Measurements from ENCODE around the gene KRT76. TPM values are rescaled to one million over a fixed set of nuclear protein-coding genes. Genes with fewer than 3 reads are reported as not detected.

The KRT76 gene
- total and polyA plus RNA-seq, 2 experiments from 2014 or later, result not detected

DNA sequence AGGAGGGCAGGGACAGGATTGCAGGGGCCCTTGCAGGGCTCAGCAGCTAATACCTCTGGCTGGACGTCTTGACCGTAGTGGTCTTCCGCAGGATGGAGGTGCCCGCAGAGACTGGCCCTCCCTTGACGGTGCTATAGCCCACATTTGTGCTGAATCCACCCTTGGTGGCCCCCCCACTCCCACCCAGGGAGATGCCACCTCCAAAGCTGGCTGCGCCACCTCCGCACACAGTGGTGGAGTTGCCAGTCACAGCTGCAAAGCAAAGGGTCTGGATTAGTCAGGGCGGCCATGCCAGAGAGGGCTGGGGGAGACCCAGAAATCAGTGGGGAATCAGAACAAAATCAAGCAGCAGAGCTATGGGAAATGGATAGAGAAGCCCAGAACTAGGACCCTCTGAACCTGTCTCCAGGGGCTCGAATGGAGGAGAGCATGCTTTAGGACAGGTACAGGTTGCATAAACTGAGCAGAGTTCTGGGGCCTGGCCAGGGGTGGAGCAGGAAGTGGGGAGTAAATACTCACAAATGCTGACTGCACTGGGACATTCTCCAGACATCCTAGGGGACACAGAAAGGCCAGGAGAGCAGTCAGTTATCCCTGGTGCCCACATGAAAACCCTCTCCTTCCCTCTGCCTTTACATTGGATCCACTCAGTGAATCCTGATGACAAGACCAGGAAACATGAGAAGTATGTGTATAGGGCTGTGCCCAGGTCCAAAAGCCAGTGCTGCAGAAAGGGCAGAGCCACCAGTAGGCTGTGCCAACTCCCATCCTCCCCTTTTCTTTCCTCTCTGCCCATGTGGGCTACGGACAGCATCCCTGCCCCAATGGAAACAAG, 44.9 kb upstream of the KRT76 start (continued):
- TF ChIP-seq, protein P1, sequence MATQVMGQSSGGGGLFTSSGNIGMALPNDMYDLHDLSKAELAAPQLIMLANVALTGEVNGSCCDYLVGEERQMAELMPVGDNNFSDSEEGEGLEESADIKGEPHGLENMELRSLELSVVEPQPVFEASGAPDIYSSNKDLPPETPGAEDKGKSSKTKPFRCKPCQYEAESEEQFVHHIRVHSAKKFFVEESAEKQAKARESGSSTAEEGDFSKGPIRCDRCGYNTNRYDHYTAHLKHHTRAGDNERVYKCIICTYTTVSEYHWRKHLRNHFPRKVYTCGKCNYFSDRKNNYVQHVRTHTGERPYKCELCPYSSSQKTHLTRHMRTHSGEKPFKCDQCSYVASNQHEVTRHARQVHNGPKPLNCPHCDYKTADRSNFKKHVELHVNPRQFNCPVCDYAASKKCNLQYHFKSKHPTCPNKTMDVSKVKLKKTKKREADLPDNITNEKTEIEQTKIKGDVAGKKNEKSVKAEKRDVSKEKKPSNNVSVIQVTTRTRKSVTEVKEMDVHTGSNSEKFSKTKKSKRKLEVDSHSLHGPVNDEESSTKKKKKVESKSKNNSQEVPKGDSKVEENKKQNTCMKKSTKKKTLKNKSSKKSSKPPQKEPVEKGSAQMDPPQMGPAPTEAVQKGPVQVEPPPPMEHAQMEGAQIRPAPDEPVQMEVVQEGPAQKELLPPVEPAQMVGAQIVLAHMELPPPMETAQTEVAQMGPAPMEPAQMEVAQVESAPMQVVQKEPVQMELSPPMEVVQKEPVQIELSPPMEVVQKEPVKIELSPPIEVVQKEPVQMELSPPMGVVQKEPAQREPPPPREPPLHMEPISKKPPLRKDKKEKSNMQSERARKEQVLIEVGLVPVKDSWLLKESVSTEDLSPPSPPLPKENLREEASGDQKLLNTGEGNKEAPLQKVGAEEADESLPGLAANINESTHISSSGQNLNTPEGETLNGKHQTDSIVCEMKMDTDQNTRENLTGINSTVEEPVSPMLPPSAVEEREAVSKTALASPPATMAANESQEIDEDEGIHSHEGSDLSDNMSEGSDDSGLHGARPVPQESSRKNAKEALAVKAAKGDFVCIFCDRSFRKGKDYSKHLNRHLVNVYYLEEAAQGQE (IDR thresholded peaks at IDR 0.05; ENCODE audit: unreplicated experiment), result no peak
- no peak for TF ChIP-seq POLR2AphosphoS5 (IDR thresholded peaks at IDR 0.05; ENCODE audit: low read depth)
- no peak for TF ChIP-seq ZNF331 (CRISPR knock-in tag; IDR thresholded peaks at IDR 0.05; ENCODE audit: low read depth)

DNA sequence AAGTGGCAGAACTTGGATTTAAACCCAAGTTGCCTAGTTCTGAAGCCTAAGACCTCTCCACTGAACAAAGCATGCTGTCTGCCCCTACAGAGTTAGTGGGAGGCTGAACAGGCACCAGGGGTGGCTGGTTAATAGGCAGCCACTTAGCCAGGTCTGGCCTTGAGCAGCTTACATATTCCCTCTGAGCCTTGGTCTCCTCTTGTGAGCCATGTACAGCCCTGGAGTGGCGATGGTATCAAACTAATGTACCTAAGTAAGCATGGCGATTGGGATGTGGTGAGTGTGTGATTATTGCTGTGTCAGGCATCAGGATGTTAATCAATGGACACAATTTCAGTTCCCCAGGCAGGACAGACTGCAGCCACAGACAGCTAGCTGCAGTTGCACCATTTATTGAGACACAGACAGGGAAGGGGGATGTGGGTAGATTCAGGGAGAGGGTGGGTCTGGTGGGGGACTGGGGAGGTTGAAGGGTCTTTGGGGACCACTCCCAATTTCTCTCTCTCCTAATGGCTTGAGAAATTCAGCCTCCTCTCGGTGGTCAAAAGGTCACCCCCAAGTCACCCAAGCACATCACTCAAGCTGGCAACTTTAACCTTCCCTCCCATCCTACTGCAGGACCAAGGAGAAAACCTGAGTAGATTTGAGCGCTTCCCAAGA, 44.1 kb upstream of the KRT76 start:
- Mint-ChIP-seq H3K27ac (no peak overlapping the region), H3K4me3 (no peak overlapping the region), H3K9me3 (no peaks in the 10 kb centered on the region), H3K27me3 (ENCODE audit: insufficient read depth, low read depth, poor library complexity) (peaks cover 4% of the 10 kb centered on the region), H3K4me1 (no peaks in the 10 kb centered on the region), H3K36me3 (ENCODE audit: low read depth) (no peaks in the 10 kb centered on the region)
- no peaks in the 10 kb centered on the region for H3K36me3 ChIP-seq (ENCODE audit: insufficient read depth)
- no peak overlapping the region for H3K4me3 ChIP-seq
- H3K79me2 ChIP-seq (replicated peaks; ENCODE audit: insufficient read depth), result no peaks in the 10 kb centered on the region
- TF ChIP-seq, protein P1 (IDR thresholded peaks at IDR 0.05; ENCODE audit: unreplicated experiment), result no peak
- TF ChIP-seq, protein P2, sequence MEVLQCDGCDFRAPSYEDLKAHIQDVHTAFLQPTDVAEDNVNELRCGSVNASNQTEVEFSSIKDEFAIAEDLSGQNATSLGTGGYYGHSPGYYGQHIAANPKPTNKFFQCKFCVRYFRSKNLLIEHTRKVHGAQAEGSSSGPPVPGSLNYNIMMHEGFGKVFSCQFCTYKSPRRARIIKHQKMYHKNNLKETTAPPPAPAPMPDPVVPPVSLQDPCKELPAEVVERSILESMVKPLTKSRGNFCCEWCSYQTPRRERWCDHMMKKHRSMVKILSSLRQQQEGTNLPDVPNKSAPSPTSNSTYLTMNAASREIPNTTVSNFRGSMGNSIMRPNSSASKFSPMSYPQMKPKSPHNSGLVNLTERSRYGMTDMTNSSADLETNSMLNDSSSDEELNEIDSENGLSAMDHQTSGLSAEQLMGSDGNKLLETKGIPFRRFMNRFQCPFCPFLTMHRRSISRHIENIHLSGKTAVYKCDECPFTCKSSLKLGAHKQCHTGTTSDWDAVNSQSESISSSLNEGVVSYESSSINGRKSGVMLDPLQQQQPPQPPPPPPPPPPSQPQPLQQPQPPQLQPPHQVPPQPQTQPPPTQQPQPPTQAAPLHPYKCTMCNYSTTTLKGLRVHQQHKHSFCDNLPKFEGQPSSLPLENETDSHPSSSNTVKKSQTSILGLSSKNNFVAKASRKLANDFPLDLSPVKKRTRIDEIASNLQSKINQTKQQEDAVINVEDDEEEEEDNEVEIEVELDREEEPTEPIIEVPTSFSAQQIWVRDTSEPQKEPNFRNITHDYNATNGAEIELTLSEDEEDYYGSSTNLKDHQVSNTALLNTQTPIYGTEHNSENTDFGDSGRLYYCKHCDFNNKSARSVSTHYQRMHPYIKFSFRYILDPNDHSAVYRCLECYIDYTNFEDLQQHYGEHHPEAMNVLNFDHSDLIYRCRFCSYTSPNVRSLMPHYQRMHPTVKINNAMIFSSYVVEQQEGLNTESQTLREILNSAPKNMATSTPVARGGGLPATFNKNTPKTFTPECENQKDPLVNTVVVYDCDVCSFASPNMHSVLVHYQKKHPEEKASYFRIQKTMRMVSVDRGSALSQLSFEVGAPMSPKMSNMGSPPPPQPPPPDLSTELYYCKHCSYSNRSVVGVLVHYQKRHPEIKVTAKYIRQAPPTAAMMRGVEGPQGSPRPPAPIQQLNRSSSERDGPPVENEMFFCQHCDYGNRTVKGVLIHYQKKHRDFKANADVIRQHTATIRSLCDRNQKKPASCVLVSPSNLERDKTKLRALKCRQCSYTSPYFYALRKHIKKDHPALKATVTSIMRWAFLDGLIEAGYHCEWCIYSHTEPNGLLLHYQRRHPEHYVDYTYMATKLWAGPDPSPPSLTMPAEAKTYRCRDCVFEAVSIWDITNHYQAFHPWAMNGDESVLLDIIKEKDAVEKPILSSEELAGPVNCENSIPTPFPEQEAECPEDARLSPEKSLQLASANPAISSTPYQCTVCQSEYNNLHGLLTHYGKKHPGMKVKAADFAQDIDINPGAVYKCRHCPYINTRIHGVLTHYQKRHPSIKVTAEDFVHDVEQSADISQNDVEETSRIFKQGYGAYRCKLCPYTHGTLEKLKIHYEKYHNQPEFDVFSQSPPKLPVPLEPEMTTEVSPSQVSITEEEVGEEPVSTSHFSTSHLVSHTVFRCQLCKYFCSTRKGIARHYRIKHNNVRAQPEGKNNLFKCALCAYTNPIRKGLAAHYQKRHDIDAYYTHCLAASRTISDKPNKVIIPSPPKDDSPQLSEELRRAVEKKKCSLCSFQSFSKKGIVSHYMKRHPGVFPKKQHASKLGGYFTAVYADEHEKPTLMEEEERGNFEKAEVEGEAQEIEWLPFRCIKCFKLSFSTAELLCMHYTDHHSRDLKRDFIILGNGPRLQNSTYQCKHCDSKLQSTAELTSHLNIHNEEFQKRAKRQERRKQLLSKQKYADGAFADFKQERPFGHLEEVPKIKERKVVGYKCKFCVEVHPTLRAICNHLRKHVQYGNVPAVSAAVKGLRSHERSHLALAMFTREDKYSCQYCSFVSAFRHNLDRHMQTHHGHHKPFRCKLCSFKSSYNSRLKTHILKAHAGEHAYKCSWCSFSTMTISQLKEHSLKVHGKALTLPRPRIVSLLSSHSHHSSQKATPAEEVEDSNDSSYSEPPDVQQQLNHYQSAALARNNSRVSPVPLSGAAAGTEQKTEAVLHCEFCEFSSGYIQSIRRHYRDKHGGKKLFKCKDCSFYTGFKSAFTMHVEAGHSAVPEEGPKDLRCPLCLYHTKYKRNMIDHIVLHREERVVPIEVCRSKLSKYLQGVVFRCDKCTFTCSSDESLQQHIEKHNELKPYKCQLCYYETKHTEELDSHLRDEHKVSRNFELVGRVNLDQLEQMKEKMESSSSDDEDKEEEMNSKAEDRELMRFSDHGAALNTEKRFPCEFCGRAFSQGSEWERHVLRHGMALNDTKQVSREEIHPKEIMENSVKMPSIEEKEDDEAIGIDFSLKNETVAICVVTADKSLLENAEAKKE (CRISPR knock-in tag; IDR thresholded peaks at IDR 0.05), result no peak
- no peaks in the 10 kb centered on the region for H3F3A ChIP-seq (replicated peaks; ENCODE audit: low read depth)
- no peak overlapping the region for H3K4me2 ChIP-seq
- DNase-seq (ENCODE audit: low spot score) (no peak), ATAC-seq (no peak)
- H3K9me2 ChIP-seq (ENCODE audit: insufficient read depth), result no peaks in the 10 kb centered on the region
- H3K27me3 ChIP-seq (ENCODE audit: insufficient read depth), result no peaks in the 10 kb centered on the region
- no peak overlapping the region for H3K27ac ChIP-seq (ENCODE audit: low read depth)
- H3K4me1 ChIP-seq (ENCODE audit: insufficient read depth), result no peaks in the 10 kb centered on the region
- H2AFZ ChIP-seq, result no peak overlapping the region
- no peaks in the 10 kb centered on the region for H4K20me1 ChIP-seq (replicated peaks; ENCODE audit: insufficient read depth)

Data from GM23338 (cell line).